Left ventricle myocardium inferior (tissue), 1 donor: ENCODE measurements around the gene CHAF1B. TPM values are rescaled to one million over a fixed set of nuclear protein-coding genes. Genes with fewer than 3 reads are reported as not detected.
"Not testable (repeated sequence)": the region's sequence is repeated elsewhere in the genome, so short reads cannot be mapped to it uniquely, and the experiment has no call there.

Experiments used
- DNase-seq: peaks from one replicate; pipeline ENCODE4 v3.0.0-alpha.2; 2020
- H3K27ac ChIP-seq: fragments of 200-600 bp; replicated peaks from 2 replicates; pipeline ENCODE4 v1.8.0; 2021
- H3K27me3 ChIP-seq: fragments of 200-600 bp; 2 replicates; pipeline ENCODE4 v1.8.0; 2021; ENCODE audit warnings: low read depth
- H3K36me3 ChIP-seq: fragments of 200-600 bp; 2 replicates; pipeline ENCODE4 v1.8.0; 2021
- H3K4me1 ChIP-seq: fragments of 200-600 bp; 2 replicates; pipeline ENCODE4 v1.8.0; 2021
- H3K4me3 ChIP-seq: fragments of 200-600 bp; 2 replicates; pipeline ENCODE4 v1.8.0; 2021; ENCODE audit warnings: mild to moderate bottlenecking, moderate library complexity
- H3K9me3 ChIP-seq: fragments of 200-600 bp; replicated peaks from 2 replicates; pipeline ENCODE4 v1.8.0; 2021
- intact Hi-C: fragments of 100-400 bp; cut with micrococcal nuclease; formaldehyde crosslinking; loops from one replicate; pipeline ENCODE4 v1.11.0; 2022
- total RNA-seq: library from RNA; stranded (reverse); fragmentation: NEBNext Ultra II Directional; extraction: Animal tissue kit (Norgen Biotek cat#: 25700); gene quantifications from one replicate; pipeline ENCODE4 v1.2.1, GENCODE V29; 2021
- TF ChIP-seq, protein P1 (sequence below): fragments of 200-600 bp; IDR thresholded peaks from 2 replicates; pipeline ENCODE4 v1.8.0; 2021; ENCODE audit warnings: antibody characterized with exemption, mild to moderate bottlenecking, borderline replicate concordance
- donor health status: DM: no; HTN: yes; CAD: no; lungs with severe emphysema.

The CHAF1B gene
- total RNA-seq, 1 donor from 2014 or later, result 0.38 TPM

DNA sequence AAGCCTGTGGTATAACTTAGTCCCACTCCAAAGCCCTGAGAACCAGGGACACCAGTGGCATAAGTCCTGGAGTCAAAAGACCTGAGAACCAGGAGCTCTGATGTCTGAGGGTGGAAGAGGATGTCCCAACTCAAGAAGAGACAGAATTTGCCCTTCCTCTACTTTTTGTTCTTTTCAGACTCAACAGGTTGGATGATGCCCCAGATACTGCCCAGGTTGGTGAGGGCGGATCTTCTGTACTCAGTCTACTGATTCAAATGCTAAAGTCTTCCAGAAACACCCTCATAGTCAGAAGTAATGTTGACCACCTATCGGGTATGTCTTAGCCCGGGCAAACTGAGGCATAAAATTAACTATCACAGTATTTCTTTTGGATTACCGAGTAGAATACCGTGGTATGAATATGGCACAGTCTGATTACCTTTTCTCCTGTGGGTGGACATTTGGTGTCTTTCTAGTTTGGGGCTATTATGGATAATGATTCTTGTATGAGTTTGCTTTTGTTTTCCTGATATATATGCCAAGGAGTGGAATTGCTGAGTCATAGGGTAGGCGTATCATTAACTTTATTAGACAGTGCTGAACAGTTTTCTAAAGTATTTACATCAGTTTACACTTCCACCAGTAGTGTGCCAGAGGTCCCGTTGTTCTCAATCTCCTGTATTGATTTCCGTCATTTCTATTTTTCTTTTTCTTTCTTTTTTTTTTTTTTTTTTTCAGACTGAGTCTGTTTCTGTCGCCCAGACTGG, 3.2 kb upstream of the CHAF1B start:
- intact Hi-C loops, result no loop called here
- no peaks in the 10 kb centered on the region for H3K9me3 ChIP-seq
- no peak overlapping the region for H3K27ac ChIP-seq
- peaks cover 27% of the 10 kb centered on the region for H3K4me1 ChIP-seq
- no peak for DNase-seq
- TF ChIP-seq, protein P1, sequence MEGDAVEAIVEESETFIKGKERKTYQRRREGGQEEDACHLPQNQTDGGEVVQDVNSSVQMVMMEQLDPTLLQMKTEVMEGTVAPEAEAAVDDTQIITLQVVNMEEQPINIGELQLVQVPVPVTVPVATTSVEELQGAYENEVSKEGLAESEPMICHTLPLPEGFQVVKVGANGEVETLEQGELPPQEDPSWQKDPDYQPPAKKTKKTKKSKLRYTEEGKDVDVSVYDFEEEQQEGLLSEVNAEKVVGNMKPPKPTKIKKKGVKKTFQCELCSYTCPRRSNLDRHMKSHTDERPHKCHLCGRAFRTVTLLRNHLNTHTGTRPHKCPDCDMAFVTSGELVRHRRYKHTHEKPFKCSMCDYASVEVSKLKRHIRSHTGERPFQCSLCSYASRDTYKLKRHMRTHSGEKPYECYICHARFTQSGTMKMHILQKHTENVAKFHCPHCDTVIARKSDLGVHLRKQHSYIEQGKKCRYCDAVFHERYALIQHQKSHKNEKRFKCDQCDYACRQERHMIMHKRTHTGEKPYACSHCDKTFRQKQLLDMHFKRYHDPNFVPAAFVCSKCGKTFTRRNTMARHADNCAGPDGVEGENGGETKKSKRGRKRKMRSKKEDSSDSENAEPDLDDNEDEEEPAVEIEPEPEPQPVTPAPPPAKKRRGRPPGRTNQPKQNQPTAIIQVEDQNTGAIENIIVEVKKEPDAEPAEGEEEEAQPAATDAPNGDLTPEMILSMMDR, result no peak
- H3K4me3 ChIP-seq, result no peak overlapping the region
- H3K36me3 ChIP-seq, result peaks cover 12% of the 10 kb centered on the region
- H3K27me3 ChIP-seq, result no peaks in the 10 kb centered on the region

DNA sequence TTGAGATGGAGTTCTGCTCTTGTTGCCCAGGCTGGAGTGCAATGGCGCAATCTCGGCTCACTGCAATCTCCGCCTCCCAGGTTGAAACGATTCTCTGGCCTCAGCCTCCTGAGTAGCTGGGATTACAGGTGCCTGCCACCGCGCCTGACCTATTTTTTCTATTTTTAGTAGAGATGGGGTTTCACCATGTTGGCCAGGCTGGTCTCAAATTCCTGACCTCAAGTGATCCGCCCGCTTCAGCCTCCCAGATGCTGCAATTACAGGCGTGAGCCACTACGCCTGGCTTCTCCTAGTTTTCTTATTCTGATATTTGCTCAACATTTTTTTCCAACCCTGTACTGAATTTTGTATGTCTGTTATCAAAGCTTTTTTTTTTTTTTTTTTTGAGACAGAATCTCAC, 2.5 kb upstream of the CHAF1B start:
- H3K27ac ChIP-seq, H3K36me3 ChIP-seq, intact Hi-C loops, H3K9me3 ChIP-seq, H3K4me3 ChIP-seq, H3K27me3 ChIP-seq, DNase-seq: not testable (repeated sequence)
- H3K4me1 ChIP-seq, result peaks cover 27% of the 10 kb centered on the region

DNA sequence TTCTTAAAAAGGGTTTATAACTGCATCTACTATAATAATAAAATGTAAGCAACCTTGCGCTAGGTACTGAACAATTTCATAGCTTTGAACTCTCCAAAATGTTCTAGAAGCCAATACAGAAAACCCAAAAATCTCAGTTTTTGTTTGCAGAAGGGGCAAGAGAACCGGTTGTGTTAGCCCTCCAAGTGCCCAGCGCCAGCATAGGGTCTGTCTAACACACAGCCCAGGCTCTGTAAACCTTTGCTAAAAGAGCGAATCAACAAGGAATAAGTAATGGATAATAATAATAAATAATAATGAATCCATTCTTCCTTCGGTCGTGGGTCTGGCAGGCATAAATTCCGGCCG, 333 bp upstream of the CHAF1B start:
- H3K27ac ChIP-seq, result no peak overlapping the region
- no peaks in the 10 kb centered on the region for H3K9me3 ChIP-seq
- peaks cover 21% of the 10 kb centered on the region for H3K4me1 ChIP-seq
- TF ChIP-seq, protein P1, result no peak
- peak overlapping the region; percentile 82 for H3K4me3 ChIP-seq
- intact Hi-C loops, result no loop called here
- DNase-seq, result no peak
- no peaks in the 10 kb centered on the region for H3K36me3 ChIP-seq
- H3K27me3 ChIP-seq, result no peaks in the 10 kb centered on the region

DNA sequence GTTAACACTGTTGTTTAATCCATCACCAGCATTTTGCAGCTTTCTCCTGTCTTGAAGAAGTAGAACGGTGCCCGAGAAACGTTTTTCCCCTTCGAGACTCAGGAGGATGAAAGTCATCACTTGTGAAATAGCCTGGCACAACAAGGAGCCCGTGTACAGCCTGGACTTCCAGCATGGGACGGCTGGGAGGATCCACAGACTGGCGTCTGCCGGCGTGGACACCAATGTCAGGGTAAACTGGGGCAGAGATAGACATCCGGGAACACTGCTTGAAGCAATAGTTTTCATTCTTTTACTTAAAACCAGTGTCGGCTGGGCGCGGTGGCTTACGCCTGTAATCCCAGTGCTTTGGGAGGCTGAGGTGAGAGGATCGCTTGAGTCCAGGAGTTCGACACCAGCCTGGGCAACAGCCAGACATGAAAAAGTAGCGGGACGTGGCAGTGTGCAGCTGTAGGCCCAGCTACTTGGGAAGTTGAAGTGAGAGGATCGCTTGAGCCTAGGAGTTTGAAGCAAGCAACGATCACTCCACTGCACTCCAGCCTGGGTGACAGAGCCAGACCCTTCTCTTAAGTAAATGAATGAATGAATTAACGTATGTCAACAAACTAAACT, 945 bp downstream of the CHAF1B start:
- Histone ChIP-seq H3K4me3 (peak overlapping the region; percentile 82), H3K27me3 (no peaks in the 10 kb centered on the region), H3K9me3 (no peaks in the 10 kb centered on the region), H3K36me3 (no peaks in the 10 kb centered on the region), H3K27ac (peak overlapping the region; percentile 23), H3K4me1 (peaks cover 21% of the 10 kb centered on the region)
- no peak for DNase-seq
- intact Hi-C loops, result no loop called here
- TF ChIP-seq, protein P1, result no peak

DNA sequence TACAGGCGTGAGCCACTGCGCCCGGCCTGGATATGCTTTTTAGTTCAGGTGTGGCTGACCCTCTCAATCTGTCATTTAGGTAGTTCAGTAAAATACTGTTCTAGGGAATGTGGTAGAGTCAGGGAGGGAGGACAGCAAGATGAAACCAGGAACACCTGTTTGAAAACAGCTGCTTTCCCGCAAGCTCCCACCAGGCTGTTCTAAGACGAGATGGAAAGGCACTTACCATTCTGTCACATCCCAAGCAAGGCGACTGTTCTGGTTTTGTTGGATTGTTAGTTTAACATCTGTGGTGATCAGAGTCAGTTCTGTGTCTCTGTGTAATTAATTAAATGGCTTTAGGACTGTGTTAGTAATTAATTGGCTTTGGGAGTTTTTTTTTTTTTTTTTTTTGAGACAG, 2.9 kb downstream of the CHAF1B start:
- Histone ChIP-seq H3K9me3 (no peaks in the 10 kb centered on the region), H3K27me3 (no peaks in the 10 kb centered on the region), H3K4me1 (peaks cover 15% of the 10 kb centered on the region), H3K27ac (no peak overlapping the region), H3K4me3 (no peak overlapping the region), H3K36me3 (no peaks in the 10 kb centered on the region)
- no peak for DNase-seq
- intact Hi-C loops, result no loop called here
- TF ChIP-seq, protein P1, result no peak

DNA sequence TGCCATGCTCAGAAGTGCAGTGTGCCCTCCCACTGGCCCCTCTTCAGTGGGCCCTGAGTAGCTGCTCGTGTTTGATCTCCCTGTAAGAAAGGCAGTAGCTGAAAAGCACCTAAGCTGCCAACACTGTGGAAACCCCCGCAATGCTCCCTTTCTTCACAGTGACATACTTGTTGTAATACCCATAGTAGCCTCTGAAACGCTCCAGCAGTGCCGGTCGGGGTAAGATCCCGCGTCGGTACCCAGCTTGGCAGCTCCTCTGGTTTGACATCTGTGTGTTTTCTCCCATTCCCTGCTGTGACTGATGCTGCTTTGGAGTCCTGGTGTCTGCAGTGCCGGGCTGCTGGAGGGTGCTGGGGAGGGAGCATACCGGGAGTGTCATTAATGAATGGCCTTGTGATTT, 3.6 kb downstream of the CHAF1B start:
- TF ChIP-seq, protein P1, result peak; percentile 26
- Histone ChIP-seq H3K36me3 (no peaks in the 10 kb centered on the region), H3K4me3 (no peak overlapping the region), H3K9me3 (no peaks in the 10 kb centered on the region), H3K27ac (no peak overlapping the region), H3K27me3 (no peaks in the 10 kb centered on the region), H3K4me1 (peaks cover 15% of the 10 kb centered on the region)
- intact Hi-C loops, result no loop called here
- DNase-seq, result no peak

DNA sequence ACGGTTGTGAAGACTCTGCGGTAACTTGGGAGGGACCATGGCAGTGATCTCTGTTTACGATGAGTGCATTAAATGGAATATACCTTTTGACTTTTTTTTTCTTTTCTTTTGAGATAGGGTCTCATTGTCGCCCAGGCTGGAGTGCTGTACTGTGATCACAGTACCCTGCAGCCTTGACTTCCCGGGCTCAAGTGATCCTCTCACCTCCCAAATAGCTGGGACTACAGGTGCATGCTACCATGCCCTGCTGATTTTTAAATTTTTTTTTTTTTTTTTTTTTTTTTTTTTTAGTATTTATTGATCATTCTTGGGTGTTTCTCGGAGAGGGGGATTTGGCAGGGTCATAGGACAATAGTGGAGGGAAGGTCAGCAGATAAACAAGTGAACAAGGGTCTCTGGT, 6.5 kb downstream of the CHAF1B start:
- H3K4me3 ChIP-seq, H3K4me1 ChIP-seq, DNase-seq, H3K9me3 ChIP-seq, intact Hi-C loops, H3K27ac ChIP-seq, H3K36me3 ChIP-seq, H3K27me3 ChIP-seq: not testable (repeated sequence)
